Esophagus squamous epithelium (tissue), 4 donors: Measurements from ENCODE around the gene DVL1.
"Not testable (repeated sequence)": the region's sequence is repeated elsewhere in the genome, so short reads cannot be mapped to it uniquely, and the experiment has no call there.

ENCODE experiments used
- POLR2A ChIP-seq, 4 donors: fragments of 450-650 bp; IDR thresholded peaks; one replicate each; pipeline ENCODE4 v1.6.1; 2017; ENCODE audit warnings: antibody characterized with exemption in 4 of 4, mild to moderate bottlenecking in 4 of 4, moderate library complexity in 3 of 4
- TF ChIP-seq, protein P1 (sequence below), 6 experiments: fragments of 450-650 bp in 4 of 6; fragments of 200-600 bp in 2 of 6; sonication (generic) in 2 of 6; IDR thresholded peaks; one replicate each; pipeline ENCODE4 v1.5.1; 2016 to 2019; ENCODE audit warnings: antibody characterized with exemption in 6 of 6, mild to moderate bottlenecking in 4 of 6, moderate library complexity in 4 of 6

DNA sequence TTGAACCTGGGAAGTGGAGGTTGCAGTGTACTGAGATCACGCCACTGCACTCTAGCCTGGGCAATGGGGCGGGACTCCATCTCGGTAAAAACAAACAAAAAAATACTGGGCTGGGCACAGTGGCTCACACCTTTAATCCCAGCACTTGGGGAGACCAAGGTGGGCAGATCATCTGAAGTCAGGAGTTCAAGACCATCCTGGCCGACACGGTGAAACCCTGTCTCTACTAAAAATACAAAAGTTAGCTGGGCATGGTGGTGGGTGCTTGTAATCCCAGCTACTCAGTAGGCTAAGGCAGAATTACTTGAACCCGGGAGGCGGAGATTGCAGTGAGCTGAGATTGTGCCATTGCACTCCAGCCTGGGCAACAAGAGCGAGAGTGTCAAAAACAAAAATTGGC, 33.0 kb downstream of the DVL1 start:
- TF ChIP-seq, protein P1, sequence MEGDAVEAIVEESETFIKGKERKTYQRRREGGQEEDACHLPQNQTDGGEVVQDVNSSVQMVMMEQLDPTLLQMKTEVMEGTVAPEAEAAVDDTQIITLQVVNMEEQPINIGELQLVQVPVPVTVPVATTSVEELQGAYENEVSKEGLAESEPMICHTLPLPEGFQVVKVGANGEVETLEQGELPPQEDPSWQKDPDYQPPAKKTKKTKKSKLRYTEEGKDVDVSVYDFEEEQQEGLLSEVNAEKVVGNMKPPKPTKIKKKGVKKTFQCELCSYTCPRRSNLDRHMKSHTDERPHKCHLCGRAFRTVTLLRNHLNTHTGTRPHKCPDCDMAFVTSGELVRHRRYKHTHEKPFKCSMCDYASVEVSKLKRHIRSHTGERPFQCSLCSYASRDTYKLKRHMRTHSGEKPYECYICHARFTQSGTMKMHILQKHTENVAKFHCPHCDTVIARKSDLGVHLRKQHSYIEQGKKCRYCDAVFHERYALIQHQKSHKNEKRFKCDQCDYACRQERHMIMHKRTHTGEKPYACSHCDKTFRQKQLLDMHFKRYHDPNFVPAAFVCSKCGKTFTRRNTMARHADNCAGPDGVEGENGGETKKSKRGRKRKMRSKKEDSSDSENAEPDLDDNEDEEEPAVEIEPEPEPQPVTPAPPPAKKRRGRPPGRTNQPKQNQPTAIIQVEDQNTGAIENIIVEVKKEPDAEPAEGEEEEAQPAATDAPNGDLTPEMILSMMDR (IDR thresholded peaks at IDR 0.05), result not testable (repeated sequence)
- not testable (repeated sequence) for TF ChIP-seq POLR2A (IDR thresholded peaks at IDR 0.05)
